Muscle layer of duodenum (tissue), 2 donors: ENCODE data around the gene CCR9.

ENCODE experiments used
- H3K27ac ChIP-seq: one replicate; pipeline ENCODE4 v1.7.0; 2013; ENCODE audit warnings: mild to moderate bottlenecking, low read length
- H3K27me3 ChIP-seq: one replicate; pipeline ENCODE4 v1.7.0; 2013; ENCODE audit warnings: low read depth, mild to moderate bottlenecking, control low read depth, low read length
- H3K36me3 ChIP-seq, 2 donors: one replicate each; pipeline ENCODE4 v1.7.0; 2013; ENCODE audit warnings: low read length in 2 of 2, control low read depth in 1 of 2, mild to moderate bottlenecking in 1 of 2; ENCODE audit not compliant: insufficient read depth in 2 of 2, control insufficient read depth in 1 of 2
- H3K4me1 ChIP-seq, 2 donors: one replicate each; pipeline ENCODE4 v1.7.0; 2013; ENCODE audit warnings: low read length in 2 of 2, mild to moderate bottlenecking in 2 of 2, control low read depth in 1 of 2, moderate library complexity in 1 of 2; ENCODE audit not compliant: insufficient read depth in 2 of 2, control insufficient read depth in 1 of 2
- H3K4me3 ChIP-seq, 2 donors: one replicate each; pipeline ENCODE4 v1.7.0; 2013; ENCODE audit warnings: low read length in 2 of 2, low read depth in 1 of 2, mild to moderate bottlenecking in 1 of 2
- H3K9me3 ChIP-seq, 2 donors: one replicate each; pipeline ENCODE4 v1.7.0; 2013; ENCODE audit warnings: low read length in 2 of 2, control low read depth in 1 of 2, mild to moderate bottlenecking in 1 of 2; ENCODE audit not compliant: control insufficient read depth in 1 of 2
- donor health status: healthy.

Gene CCR9

GRCh38 chr3:45950686-45951600, 64.6 kb downstream of the CCR9 start:
- H3K27ac ChIP-seq = no peak overlapping the region
- H3K4me3 ChIP-seq = no peak overlapping the region
- H3K36me3 ChIP-seq = peaks cover 73 to 97% of the 10 kb centered on the region in 2 donors
- H3K9me3 ChIP-seq = no peaks in the 10 kb centered on the region
- no peaks in the 10 kb centered on the region for H3K4me1 ChIP-seq
- H3K27me3 ChIP-seq = no peaks in the 10 kb centered on the region

GRCh38 chr3:45951946-45952345, 65.6 kb downstream of the CCR9 start:
- H3K27ac ChIP-seq = no peak overlapping the region
- H3K36me3 ChIP-seq = peaks cover 68 to 89% of the 10 kb centered on the region in 2 donors
- no peaks in the 10 kb centered on the region for H3K9me3 ChIP-seq
- H3K4me3 ChIP-seq = no peak overlapping the region
- H3K27me3 ChIP-seq = no peaks in the 10 kb centered on the region
- H3K4me1 ChIP-seq = no peaks in the 10 kb centered on the region

- Histone ChIP-seq H3K27me3 (no peaks in the 10 kb centered on the region), H3K27ac (no peak overlapping the region), H3K36me3 (peaks cover 63 to 89% of the 10 kb centered on the region in 2 donors), H3K4me1 (no peaks in the 10 kb centered on the region), H3K9me3 (no peaks in the 10 kb centered on the region), H3K4me3 (no peak overlapping the region)
Measured at GRCh38 chr3:45952456-45952855, 66.1 kb downstream of the CCR9 start.
